22Rv1 (cell line): ENCODE measurements around the gene PAPPA.

Experiments used
- CTCF ChIP-seq: fragments of 450-650 bp; IDR thresholded peaks from 2 replicates; pipeline ENCODE4 v1.5.1; 2017; ENCODE audit warnings: mild to moderate bottlenecking
- ZFX ChIP-seq: fragments of 450-650 bp; IDR thresholded peaks from 2 replicates; pipeline ENCODE4 v1.6.1; 2017; ENCODE audit warnings: antibody characterized with exemption, borderline replicate concordance

- TF ChIP-seq CTCF (no peak), ZFX (no peak)
Observed at GRCh38 chr9:116437411-116438370, 284.1 kb downstream of the PAPPA start.
